LNCaP clone FGC (cell line): Measurements from ENCODE around the gene ADAMTS19.

Experiments
- DNase-seq: peaks from one replicate; pipeline ENCODE4 v3.0.0-alpha.2; 2011; ENCODE audit warnings: low read depth
- H3K4me3 ChIP-seq: 2 replicates; pipeline ENCODE4 v1.5.1; 2011; ENCODE audit warnings: mild to moderate bottlenecking, low read depth, low read length, control low read depth
- TF ChIP-seq, protein P1 (sequence below): IDR thresholded peaks from 2 replicates; pipeline ENCODE4 v1.5.1; 2012; ENCODE audit warnings: mild to moderate bottlenecking; ENCODE audit not compliant: control insufficient read depth, insufficient read depth; ENCODE audit errors: extremely low read depth

Gene ADAMTS19

DNA sequence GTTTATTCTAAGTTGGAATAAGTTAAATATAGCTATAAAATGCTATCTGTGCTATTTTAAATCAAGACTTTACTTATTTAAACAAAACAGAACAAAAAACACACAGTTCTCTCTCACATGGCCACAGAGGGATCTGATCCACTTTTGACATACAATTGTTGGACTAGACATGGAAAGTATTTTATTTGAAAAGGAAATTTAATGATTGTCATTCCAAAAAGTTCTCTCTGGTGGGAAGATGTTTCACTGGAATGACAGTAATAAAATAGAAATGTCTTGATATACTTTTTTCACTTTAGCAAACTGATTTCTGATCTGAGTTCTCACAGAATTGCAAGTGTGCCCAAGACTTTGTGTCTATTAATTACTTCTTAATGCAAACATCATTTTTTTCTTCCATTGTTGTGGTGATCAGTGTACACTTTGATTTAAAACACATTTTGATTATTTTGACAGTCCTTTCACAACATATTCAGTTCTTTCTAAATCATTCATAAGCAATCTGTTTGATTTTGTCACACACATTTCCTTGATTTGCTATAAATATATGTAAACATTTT, 257.7 kb downstream of the ADAMTS19 start:
- H3K4me3 ChIP-seq = no peak overlapping the region
- TF ChIP-seq, protein P1, sequence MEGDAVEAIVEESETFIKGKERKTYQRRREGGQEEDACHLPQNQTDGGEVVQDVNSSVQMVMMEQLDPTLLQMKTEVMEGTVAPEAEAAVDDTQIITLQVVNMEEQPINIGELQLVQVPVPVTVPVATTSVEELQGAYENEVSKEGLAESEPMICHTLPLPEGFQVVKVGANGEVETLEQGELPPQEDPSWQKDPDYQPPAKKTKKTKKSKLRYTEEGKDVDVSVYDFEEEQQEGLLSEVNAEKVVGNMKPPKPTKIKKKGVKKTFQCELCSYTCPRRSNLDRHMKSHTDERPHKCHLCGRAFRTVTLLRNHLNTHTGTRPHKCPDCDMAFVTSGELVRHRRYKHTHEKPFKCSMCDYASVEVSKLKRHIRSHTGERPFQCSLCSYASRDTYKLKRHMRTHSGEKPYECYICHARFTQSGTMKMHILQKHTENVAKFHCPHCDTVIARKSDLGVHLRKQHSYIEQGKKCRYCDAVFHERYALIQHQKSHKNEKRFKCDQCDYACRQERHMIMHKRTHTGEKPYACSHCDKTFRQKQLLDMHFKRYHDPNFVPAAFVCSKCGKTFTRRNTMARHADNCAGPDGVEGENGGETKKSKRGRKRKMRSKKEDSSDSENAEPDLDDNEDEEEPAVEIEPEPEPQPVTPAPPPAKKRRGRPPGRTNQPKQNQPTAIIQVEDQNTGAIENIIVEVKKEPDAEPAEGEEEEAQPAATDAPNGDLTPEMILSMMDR = no peak
- no peak for DNase-seq

DNA sequence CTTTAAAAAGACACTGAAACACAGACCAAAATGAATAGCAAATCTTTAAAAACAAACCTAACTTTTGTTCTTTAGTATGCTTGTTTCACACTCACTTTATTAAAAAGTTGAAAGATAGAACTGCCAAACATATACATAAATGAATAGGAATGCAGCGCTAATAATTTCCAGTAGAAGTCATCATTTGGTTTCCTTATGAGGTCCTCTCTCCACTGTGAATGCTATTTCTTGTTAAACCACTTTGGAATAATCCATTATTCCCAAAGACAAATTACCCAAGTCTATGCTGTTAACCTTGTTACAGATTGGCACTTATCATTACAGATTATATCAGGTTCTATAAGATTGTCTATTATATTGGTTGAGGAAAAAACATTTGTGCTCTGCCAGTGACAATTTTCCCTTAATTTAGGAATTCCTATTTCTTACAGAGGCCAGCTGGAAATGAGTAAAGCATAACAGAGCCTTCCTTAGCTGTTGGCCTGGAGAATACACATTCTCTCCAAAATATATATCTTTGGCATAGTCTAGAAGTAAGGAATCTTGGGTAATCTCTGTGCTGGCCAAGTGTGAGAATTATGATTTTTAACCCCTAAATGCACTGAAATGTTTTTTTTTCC, 258.5 kb downstream of the ADAMTS19 start:
- DNase-seq = no peak
- TF ChIP-seq, protein P1 = no peak
- no peak overlapping the region for H3K4me3 ChIP-seq

DNA sequence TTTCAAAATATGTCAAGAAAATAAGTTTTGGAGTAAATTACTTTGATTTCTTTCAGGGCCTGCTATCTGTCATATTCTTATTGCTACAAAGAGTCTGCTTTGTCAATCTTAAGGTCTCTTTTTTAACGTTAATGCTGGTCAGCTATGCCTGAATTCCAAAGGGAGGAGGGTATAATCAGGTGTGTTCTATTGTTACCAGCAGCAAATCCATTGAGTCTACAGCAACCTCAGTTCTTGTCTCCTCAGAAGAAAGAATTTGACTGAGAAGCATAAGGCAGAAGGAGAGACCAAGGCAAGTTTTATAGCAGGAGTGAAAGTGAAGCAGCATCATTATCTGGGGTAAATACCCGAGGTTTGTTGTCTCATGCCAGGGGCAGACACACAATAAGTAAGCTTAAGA, 264.1 kb downstream of the ADAMTS19 start:
- no peak overlapping the region for H3K4me3 ChIP-seq
- DNase-seq = no peak
- TF ChIP-seq, protein P1 = no peak

DNA sequence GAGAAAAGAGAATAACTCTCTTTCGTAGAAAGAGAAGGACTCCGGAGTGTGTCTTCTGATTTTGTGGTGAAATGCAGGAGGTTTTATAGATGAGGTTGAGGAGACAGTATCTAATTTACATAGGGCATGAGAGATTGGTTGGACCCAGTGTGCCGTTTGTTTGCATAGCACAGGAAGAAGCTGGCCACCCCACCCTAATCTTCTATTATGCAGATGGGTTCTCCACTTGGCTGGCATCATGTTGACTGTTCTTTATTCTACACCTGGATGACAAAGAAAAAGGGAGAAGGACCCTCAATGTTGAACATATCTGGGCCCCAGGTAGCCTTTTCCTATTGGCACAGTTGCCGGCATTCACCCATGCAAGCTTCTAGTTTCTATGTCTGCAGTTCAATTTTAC, 264.5 kb downstream of the ADAMTS19 start:
- H3K4me3 ChIP-seq = no peak overlapping the region
- TF ChIP-seq, protein P1 = no peak
- DNase-seq = no peak

DNA sequence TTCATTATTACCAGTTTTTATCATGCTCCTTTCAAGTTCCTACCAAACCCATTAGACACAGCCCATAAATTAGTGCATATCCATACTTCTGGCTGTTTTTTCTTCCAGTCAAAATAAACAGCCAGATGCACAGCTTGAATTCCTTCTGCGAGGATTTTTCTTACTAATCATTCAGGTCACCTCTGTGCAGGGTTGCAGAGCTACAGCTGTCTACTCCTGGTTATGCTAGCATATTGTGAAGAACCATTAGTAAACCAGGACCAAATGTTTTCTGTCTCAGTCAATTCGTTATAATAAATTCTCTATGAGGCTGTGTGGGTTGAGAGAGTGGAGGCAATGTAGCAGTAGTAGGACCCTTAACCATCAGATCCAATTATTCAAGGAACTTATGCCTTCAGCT, 279.7 kb downstream of the ADAMTS19 start:
- no peak overlapping the region for H3K4me3 ChIP-seq
- DNase-seq = no peak
- TF ChIP-seq, protein P1 = no peak

DNA sequence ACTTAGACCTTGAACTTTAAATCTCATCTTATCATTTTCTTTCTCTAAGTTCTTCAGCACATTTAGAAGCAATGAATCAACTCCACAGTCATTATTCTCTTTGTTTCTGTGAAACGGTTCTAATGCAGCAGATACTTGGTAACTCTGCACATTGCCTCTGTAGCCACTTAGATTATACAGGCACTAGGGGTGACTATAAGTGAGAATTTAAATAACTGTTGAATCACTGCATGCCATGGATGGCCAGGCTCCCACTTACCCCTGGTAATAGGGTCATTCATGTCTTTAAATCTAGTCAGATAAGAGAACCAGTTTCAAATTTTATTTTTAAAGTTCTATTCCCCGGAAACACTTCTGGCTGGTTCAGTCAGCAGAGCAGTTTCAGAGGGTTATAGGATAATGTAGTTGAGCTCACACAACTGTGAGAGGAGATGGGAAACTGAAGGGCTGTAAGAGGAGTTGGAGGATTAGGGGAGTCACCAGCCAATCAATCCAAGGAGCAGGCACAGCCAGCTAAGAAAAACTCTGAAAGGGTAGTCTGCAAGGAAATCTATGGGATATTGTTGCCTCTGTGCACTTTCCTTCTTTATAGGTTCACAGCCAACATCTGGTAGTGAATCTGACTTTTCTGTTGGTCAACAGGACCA, 283.6 kb downstream of the ADAMTS19 start:
- TF ChIP-seq, protein P1 = no peak
- DNase-seq = no peak
- H3K4me3 ChIP-seq = no peak overlapping the region
